Activated CD8-positive, alpha-beta T cell treated with anti-CD3 and anti-CD28 coated beads for 36 hours (primary cell): ENCODE results near the gene CLN6. TPM values are rescaled to one million over a fixed set of nuclear protein-coding genes. Genes with fewer than 3 reads are reported as not detected.
"Not testable (repeated sequence)": the region's sequence is repeated elsewhere in the genome, so short reads cannot be mapped to it uniquely, and the experiment has no call there.

Source experiments
- ATAC-seq: fragments of 200-7000 bp; cut with Tn5 transposase; one replicate; pipeline ENCODE4 v1.10.0; 2021; ENCODE audit warnings: mild to moderate bottlenecking, moderate library complexity
- CTCF ChIA-PET: fragments of 350-600 bp; sonication (Branson Sonifier 250); formaldehyde crosslinking; loops from one replicate; lab custom pipeline; 2021; ENCODE audit warnings: antibody characterized with exemption; lab: Charles Lee
- POLR2A ChIA-PET: fragments of 350-600 bp; sonication (Branson Sonifier 250); formaldehyde crosslinking; loops from one replicate; lab custom pipeline; 2021; ENCODE audit warnings: antibody characterized with exemption; lab: Charles Lee
- DNase-seq: peaks from one replicate; pipeline ENCODE4 v3.0.0-alpha.2; 2020
- H3K27ac Mint-ChIP-seq: one replicate; pipeline ENCODE4 v1.8.0; 2021; ENCODE audit warnings: mild to moderate bottlenecking, mixed read lengths
- H3K27me3 Mint-ChIP-seq: one replicate; pipeline ENCODE4 v1.8.0; 2021; ENCODE audit warnings: mixed read lengths
- H3K36me3 Mint-ChIP-seq: one replicate; pipeline ENCODE4 v1.8.0; 2021; ENCODE audit warnings: low read depth, mixed read lengths
- H3K4me1 Mint-ChIP-seq: one replicate; pipeline ENCODE4 v1.8.0; 2021; ENCODE audit warnings: low read depth, mixed read lengths
- H3K4me3 Mint-ChIP-seq: one replicate; pipeline ENCODE4 v1.8.0; 2021; ENCODE audit warnings: mild to moderate bottlenecking, moderate library complexity, mixed read lengths
- H3K9me3 Mint-ChIP-seq: one replicate; pipeline ENCODE4 v1.8.0; 2021; ENCODE audit warnings: mixed read lengths
- intact Hi-C: fragments of 100-400 bp; cut with micrococcal nuclease; formaldehyde crosslinking; loops from one replicate; pipeline ENCODE4 v1.10.0; 2022
- total RNA-seq, 2 experiments: library from RNA; stranded (reverse); gene quantifications; one replicate each; pipeline ENCODE4 v1.2.3, GENCODE V29; 2021
- TF ChIP-seq, protein P1 (sequence below): fragments of 200-600 bp; IDR thresholded peaks from one replicate; pipeline ENCODE4 v1.8.0; 2022; ENCODE audit warnings: antibody characterized with exemption, mild to moderate bottlenecking

CLN6 gene
- total RNA-seq, 2 experiments from 2014 or later, result 43.1 to 47.2 TPM

DNA sequence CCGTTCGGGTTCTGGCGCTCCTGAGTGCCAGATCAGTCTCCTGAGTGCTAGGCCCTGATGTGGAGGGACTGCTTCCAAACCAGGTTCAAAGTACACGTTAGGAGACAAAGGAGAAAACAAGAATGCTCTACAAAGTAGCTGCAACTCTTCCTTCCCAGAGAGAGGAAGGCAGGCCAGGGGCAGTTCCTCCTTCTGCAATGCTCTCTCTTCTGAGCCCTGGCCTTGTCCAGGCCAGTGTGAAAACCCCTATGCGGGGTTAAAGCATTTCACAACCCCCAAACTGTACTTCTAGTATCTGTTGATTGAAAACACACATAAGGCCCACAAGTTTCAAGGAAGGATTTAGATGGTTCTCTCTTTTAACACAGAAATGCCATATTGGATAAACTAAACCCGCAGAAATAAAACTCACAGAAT, 14.7 kb downstream of the CLN6 start:
- Mint-ChIP-seq H3K4me1 (peaks cover 11% of the 10 kb centered on the region), H3K9me3 (no peaks in the 10 kb centered on the region), H3K36me3 (peaks cover 26% of the 10 kb centered on the region), H3K27ac (no peak overlapping the region), H3K4me3 (no peak overlapping the region), H3K27me3 (no peaks in the 10 kb centered on the region)
- CTCF ChIA-PET, result no interaction called here
- DNase-seq, result no peak
- TF ChIP-seq, protein P1, sequence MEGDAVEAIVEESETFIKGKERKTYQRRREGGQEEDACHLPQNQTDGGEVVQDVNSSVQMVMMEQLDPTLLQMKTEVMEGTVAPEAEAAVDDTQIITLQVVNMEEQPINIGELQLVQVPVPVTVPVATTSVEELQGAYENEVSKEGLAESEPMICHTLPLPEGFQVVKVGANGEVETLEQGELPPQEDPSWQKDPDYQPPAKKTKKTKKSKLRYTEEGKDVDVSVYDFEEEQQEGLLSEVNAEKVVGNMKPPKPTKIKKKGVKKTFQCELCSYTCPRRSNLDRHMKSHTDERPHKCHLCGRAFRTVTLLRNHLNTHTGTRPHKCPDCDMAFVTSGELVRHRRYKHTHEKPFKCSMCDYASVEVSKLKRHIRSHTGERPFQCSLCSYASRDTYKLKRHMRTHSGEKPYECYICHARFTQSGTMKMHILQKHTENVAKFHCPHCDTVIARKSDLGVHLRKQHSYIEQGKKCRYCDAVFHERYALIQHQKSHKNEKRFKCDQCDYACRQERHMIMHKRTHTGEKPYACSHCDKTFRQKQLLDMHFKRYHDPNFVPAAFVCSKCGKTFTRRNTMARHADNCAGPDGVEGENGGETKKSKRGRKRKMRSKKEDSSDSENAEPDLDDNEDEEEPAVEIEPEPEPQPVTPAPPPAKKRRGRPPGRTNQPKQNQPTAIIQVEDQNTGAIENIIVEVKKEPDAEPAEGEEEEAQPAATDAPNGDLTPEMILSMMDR, result no peak
- no peak for ATAC-seq
- intact Hi-C loops, result no loop called here
- POLR2A ChIA-PET, result no interaction called here

- ChIA-PET CTCF (no interaction called here), POLR2A (interaction anchor here (0.6 kb wide), 1 partner anchor 155 kb away, joined by 5 read pairs; no protein-coding TSS in a partner anchor)
- TF ChIP-seq, protein P1, result no peak
- ATAC-seq (no peak), DNase-seq (no peak)
- H3K36me3 Mint-ChIP-seq, result peaks cover 25% of the 10 kb centered on the region
- H3K4me1 Mint-ChIP-seq, result peaks cover 17% of the 10 kb centered on the region
- intact Hi-C loops, result no loop called here
- no peak overlapping the region for H3K27ac Mint-ChIP-seq
- H3K9me3 Mint-ChIP-seq, result no peaks in the 10 kb centered on the region
- no peaks in the 10 kb centered on the region for H3K27me3 Mint-ChIP-seq
- no peak overlapping the region for H3K4me3 Mint-ChIP-seq
These were observed 15.3 kb downstream of the CLN6 start for GRCh38 chr15:68213991-68214837.

DNA sequence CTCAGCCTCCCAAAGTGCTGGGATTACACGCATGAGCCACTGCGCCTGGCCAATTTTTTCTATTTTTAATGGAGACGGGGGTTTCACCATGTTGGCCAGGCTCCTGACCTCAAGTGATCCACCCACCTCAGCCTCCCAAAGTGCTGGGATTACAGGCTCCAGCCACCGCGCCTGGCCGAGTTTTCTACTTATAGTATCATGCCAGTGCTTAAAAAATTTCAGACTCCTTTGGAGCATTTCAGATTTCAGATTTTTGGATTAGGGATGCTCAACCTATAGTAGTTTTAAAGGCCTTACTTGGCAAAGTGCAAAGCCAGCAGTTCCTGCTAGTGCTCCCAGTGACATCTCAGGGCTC, 16.1 kb downstream of the CLN6 start:
- intact Hi-C loops, DNase-seq, H3K27ac Mint-ChIP-seq, CTCF ChIA-PET, POLR2A ChIA-PET, H3K27me3 Mint-ChIP-seq, H3K4me3 Mint-ChIP-seq, H3K9me3 Mint-ChIP-seq, ATAC-seq: not testable (repeated sequence)
- Mint-ChIP-seq H3K36me3 (peaks cover 27% of the 10 kb centered on the region), H3K4me1 (peaks cover 24% of the 10 kb centered on the region)

GRCh38 chr15:68211656-68212320, 17.7 kb downstream of the CLN6 start:
- DNase-seq, result no peak
- H3K4me3 Mint-ChIP-seq, result no peak overlapping the region
- ChIA-PET CTCF (interaction anchor here (1.1 to 2.6 kb wide), 5 partner anchors 14 to 351 kb away, joined by 3 to 10 read pairs (median 5); no protein-coding TSS in a partner anchor), POLR2A (interaction anchor here (0.9 to 1.7 kb wide), 3 partner anchors 15 to 95 kb away, joined by 3 to 7 read pairs (median 3); no protein-coding TSS in a partner anchor)
- intact Hi-C loops, result no loop called here
- TF ChIP-seq, protein P1, result no peak
- H3K27me3 Mint-ChIP-seq, result no peaks in the 10 kb centered on the region
- H3K36me3 Mint-ChIP-seq, result peaks cover 18% of the 10 kb centered on the region
- no peaks in the 10 kb centered on the region for H3K9me3 Mint-ChIP-seq
- H3K4me1 Mint-ChIP-seq, result peaks cover 26% of the 10 kb centered on the region
- H3K27ac Mint-ChIP-seq, result no peak overlapping the region
- ATAC-seq, result no peak

GRCh38 chr15:68210821-68211655, 18.5 kb downstream of the CLN6 start:
- H3K36me3 Mint-ChIP-seq, result peaks cover 16% of the 10 kb centered on the region
- intact Hi-C loops, result no loop called here
- peaks cover 26% of the 10 kb centered on the region for H3K4me1 Mint-ChIP-seq
- ATAC-seq (peak; percentile 48), DNase-seq (peak; percentile 64)
- H3K4me3 Mint-ChIP-seq, result no peak overlapping the region
- H3K9me3 Mint-ChIP-seq, result no peaks in the 10 kb centered on the region
- POLR2A ChIA-PET, result interaction anchor here (0.9 to 1.7 kb wide), 5 partner anchors 8 to 95 kb away, joined by 3 to 7 read pairs (median 3); partner anchors contain the start of gene FEM1B
- no peak overlapping the region for H3K27ac Mint-ChIP-seq
- no peaks in the 10 kb centered on the region for H3K27me3 Mint-ChIP-seq
- CTCF ChIA-PET, result interaction anchor here (0.6 to 2.6 kb wide), 12 partner anchors 9 to 350 kb away, joined by 3 to 10 read pairs (median 4); partner anchors contain the start of gene CLN6
- TF ChIP-seq, protein P1, result peak; percentile 78
